ENCODE measurements around the gene CLEC4G.

- TF ChIP-seq FOXM1 (IDR thresholded peaks at IDR 0.05; ENCODE audit: borderline replicate concordance, low read depth) = no peak
- no peak for TF ChIP-seq YY1 (IDR thresholded peaks at IDR 0.05; ENCODE audit: low read depth)
- TF ChIP-seq TCF12 (IDR thresholded peaks at IDR 0.05; ENCODE audit: low read depth) = no peak
- no peak for TF ChIP-seq EGR1 (IDR thresholded peaks at IDR 0.05)
These were observed 15.1 kb downstream of the CLEC4G start for GRCh38 chr19:7716762-7717161.

Data from Ishikawa (cell line).